22Rv1 (cell line): ENCODE data around the gene ERBB2.

Experiments
- H3K27ac ChIP-seq: fragments of 450-650 bp; 2 replicates; pipeline ENCODE4 v1.5.1; 2017
- ZFX ChIP-seq: fragments of 450-650 bp; IDR thresholded peaks from 2 replicates; pipeline ENCODE4 v1.6.1; 2017; ENCODE audit warnings: antibody characterized with exemption, borderline replicate concordance
- TF ChIP-seq, protein P1 (sequence below): fragments of 450-650 bp; IDR thresholded peaks from 2 replicates; pipeline ENCODE4 v1.5.1; 2017; ENCODE audit warnings: mild to moderate bottlenecking

The ERBB2 gene

DNA sequence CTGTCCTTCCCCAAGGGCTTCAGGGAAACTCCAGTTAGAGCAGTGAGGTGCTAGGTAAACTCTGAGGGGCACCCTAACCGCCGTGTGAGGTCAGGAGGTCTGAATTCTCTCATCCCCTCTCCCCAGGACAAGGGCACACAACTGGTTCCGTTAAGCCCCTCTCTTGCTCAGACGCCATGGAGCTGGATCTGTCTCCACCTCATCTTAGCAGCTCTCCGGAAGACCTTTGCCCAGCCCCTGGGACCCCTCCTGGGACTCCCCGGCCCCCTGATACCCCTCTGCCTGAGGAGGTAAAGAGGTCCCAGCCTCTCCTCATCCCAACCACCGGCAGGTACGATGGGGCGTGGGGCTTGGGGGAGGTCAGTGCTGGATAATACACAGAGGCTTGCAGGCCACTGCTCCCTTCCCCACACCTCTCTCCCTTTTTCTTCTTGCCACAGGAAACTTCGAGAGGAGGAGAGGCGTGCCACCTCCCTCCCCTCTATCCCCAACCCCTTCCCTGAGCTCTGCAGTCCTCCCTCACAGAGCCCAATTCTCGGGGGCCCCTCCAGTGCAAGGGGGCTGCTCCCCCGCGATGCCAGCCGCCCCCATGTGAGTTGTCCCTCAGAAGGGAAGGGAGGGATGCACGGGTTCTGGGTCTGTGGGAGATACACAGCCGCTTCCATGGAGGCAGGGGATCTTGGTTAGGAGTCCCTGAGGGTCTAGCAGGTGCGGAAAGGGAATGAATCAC, 42.4 kb downstream of the ERBB2 start:
- H3K27ac ChIP-seq, result no peak overlapping the region
- TF ChIP-seq, protein P1, sequence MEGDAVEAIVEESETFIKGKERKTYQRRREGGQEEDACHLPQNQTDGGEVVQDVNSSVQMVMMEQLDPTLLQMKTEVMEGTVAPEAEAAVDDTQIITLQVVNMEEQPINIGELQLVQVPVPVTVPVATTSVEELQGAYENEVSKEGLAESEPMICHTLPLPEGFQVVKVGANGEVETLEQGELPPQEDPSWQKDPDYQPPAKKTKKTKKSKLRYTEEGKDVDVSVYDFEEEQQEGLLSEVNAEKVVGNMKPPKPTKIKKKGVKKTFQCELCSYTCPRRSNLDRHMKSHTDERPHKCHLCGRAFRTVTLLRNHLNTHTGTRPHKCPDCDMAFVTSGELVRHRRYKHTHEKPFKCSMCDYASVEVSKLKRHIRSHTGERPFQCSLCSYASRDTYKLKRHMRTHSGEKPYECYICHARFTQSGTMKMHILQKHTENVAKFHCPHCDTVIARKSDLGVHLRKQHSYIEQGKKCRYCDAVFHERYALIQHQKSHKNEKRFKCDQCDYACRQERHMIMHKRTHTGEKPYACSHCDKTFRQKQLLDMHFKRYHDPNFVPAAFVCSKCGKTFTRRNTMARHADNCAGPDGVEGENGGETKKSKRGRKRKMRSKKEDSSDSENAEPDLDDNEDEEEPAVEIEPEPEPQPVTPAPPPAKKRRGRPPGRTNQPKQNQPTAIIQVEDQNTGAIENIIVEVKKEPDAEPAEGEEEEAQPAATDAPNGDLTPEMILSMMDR, result no peak
- no peak for TF ChIP-seq ZFX

DNA sequence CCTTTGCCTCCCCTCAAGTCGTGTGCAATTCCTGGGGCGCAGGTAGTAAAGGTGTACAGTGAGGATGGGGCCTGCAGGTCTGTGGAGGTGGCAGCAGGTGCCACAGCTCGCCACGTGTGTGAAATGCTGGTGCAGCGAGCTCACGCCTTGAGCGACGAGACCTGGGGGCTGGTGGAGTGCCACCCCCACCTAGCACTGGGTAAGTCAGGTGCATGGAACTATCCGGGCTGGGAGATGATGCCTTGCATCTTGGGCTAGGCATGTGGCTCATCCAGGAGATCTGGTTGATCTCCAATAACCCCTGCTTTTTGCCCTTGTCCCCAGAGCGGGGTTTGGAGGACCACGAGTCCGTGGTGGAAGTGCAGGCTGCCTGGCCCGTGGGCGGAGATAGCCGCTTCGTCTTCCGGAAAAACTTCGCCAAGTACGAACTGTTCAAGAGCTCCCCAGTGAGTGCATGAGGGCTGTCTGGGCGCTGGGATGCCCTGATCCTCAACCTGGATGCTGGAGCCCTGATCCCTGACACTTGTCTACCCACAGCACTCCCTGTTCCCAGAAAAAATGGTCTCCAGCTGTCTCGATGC, 43.1 kb downstream of the ERBB2 start:
- H3K27ac ChIP-seq, result no peak overlapping the region
- no peak for TF ChIP-seq ZFX
- TF ChIP-seq, protein P1, result no peak

DNA sequence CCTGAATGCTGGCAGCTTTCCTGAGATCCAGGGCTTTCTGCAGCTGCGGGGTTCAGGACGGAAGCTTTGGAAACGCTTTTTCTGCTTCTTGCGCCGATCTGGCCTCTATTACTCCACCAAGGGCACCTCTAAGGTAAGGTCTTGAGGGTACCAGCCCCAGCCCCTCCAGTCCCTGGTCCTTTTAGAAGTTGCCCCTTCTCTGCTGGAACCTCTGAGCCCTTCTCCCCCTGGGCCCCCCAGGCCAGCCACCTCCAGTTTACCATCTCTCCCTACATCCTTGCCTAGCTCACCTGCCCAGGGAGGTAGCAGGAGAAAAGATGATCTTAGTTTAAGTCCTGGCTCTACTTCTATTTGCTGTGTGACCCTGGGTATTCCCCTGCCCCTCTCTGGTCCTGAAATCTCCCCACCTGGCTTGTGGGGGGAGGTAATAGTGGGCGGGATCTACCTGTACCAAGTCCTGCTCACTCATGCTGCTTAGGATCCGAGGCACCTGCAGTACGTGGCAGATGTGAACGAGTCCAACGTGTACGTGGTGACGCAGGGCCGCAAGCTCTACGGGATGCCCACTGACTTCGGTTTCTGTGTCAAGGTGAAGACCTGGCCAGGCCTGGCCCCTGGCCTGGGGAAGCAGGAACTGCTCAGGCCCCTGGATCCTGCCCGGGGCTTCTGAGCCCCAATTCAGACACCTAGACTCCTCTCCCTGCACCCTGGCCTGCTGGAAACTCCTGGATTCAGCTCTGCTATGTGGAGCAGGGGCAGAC, 44.4 kb downstream of the ERBB2 start:
- no peak overlapping the region for H3K27ac ChIP-seq
- no peak for TF ChIP-seq ZFX
- TF ChIP-seq, protein P1, result no peak

DNA sequence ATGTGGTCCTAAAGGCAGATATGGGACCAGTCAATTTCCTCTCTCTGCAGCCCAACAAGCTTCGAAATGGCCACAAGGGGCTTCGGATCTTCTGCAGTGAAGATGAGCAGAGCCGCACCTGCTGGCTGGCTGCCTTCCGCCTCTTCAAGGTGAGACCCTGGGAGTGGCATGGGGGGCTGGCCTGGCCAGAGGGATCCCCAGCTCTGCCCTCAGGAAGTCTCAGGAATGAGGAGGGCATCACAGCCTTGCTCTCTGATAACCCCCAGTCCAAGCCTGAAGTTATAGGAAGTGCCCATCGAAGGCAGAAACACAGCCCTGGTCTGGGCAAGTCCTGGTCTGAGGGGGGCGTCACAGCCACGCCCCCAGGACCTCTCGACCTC, 45.0 kb downstream of the ERBB2 start:
- H3K27ac ChIP-seq, result no peak overlapping the region
- TF ChIP-seq ZFX, result no peak
- TF ChIP-seq, protein P1, result no peak

DNA sequence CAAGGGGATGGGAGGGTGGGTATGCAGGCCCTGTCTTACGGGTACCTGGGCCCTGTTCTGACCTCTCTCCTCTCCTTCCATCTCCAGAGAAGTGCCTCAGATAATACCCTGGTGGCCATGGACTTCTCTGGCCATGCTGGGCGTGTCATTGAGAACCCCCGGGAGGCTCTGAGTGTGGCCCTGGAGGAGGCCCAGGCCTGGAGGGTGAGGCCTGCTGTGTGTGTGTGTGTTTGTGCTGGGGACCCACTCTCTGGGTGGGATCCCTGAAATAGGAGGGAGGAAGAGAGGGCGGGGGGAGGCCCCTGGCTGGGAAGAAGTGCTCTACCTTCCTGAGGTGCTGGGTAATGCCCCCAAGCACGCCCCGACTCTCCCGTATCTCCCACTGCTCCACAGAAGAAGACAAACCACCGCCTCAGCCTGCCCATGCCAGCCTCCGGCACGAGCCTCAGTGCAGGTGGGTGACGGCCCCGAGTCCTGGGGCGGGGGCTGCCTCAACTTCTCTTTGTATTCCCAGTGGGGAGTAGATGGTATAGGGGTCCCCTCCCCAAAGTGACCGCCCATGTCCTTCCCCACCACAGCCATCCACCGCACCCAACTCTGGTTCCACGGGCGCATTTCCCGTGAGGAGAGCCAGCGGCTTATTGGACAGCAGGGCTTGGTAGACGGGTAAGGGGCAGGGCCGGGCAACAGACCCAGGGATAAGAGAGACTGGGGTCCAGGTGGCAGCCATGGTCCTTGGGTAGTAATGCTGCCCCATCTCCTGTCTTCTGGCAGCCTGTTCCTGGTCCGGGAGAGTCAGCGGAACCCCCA, 45.7 kb downstream of the ERBB2 start:
- no peak overlapping the region for H3K27ac ChIP-seq
- TF ChIP-seq, protein P1, result no peak
- TF ChIP-seq ZFX, result no peak

DNA sequence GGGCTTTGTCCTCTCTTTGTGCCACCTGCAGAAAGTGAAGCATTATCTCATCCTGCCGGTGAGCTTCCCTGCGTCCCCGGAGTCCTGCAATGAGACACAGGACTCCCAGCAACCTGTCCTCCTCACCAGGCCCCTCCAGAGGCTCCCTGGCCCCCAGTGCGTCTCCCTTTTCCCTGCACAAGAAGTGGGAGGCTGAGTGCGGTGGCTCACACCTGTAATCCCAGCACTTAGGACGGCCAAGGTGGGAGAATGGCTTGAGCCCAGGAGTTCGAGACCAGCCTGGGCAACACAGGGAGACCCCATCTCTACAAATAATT, 46.2 kb downstream of the ERBB2 start:
- no peak for TF ChIP-seq ZFX
- TF ChIP-seq, protein P1, result no peak
- H3K27ac ChIP-seq, result no peak overlapping the region
